ENCODE results near the gene SPATA16.
A peak's percentile ranks its signal among the peaks of the same experiment; 100 is the strongest.

SPATA16 gene

GRCh38 chr3:172856795-172857742 is 284.0 kb downstream of the SPATA16 start:
- Histone ChIP-seq H3K9me3 (ENCODE audit: control insufficient read depth, insufficient read depth, low read depth, low read length) (peaks cover 2% of the 10 kb centered on the region; the same call in 1 of the 2 replicates), H3K9ac (ENCODE audit: low read length) (no peak overlapping the region), H3K4me3 (ENCODE audit: low read depth, low read length) (no peak overlapping the region), H3K27ac (ENCODE audit: low read depth, low read length) (peak overlapping the region; percentile 53; the same call in 1 of the 2 replicates), H3K4me1 (ENCODE audit: control insufficient read depth, insufficient read depth, low read length) (peaks cover 25% of the 10 kb centered on the region), H3K27me3 (ENCODE audit: control insufficient read depth, insufficient read depth, low read length) (peaks cover 14% of the 10 kb centered on the region), H3K36me3 (ENCODE audit: control insufficient read depth, insufficient read depth, low read length) (no peaks in the 10 kb centered on the region)

GRCh38 chr3:172855037-172855436 is 286.0 kb downstream of the SPATA16 start:
- Histone ChIP-seq H3K4me3 (ENCODE audit: low read depth, low read length) (no peak overlapping the region), H3K9me3 (ENCODE audit: control insufficient read depth, insufficient read depth, low read depth, low read length) (no peaks in the 10 kb centered on the region), H3K27ac (ENCODE audit: low read depth, low read length) (no peak overlapping the region), H3K4me1 (ENCODE audit: control insufficient read depth, insufficient read depth, low read length) (peaks cover 25% of the 10 kb centered on the region), H3K36me3 (ENCODE audit: control insufficient read depth, insufficient read depth, low read length) (no peaks in the 10 kb centered on the region), H3K27me3 (ENCODE audit: control insufficient read depth, insufficient read depth, low read length) (peaks cover 14% of the 10 kb centered on the region), H3K9ac (ENCODE audit: low read length) (no peak overlapping the region)

- H3K27ac ChIP-seq (ENCODE audit: low read depth, low read length): no peak overlapping the region
- no peaks in the 10 kb centered on the region for H3K9me3 ChIP-seq (ENCODE audit: control insufficient read depth, insufficient read depth, low read depth, low read length)
- no peak overlapping the region for H3K9ac ChIP-seq (ENCODE audit: low read length)
- peaks cover 14% of the 10 kb centered on the region for H3K27me3 ChIP-seq (ENCODE audit: control insufficient read depth, insufficient read depth, low read length)
- H3K4me1 ChIP-seq (ENCODE audit: control insufficient read depth, insufficient read depth, low read length): peaks cover 25% of the 10 kb centered on the region
- H3K36me3 ChIP-seq (ENCODE audit: control insufficient read depth, insufficient read depth, low read length): no peaks in the 10 kb centered on the region
- no peak overlapping the region for H3K4me3 ChIP-seq (ENCODE audit: low read depth, low read length)
Observed at GRCh38 chr3:172853921-172854666, 286.9 kb downstream of the SPATA16 start.

GRCh38 chr3:172853005-172853404 is 288.0 kb downstream of the SPATA16 start:
- Histone ChIP-seq H3K27me3 (ENCODE audit: control insufficient read depth, insufficient read depth, low read length) (peaks cover 14% of the 10 kb centered on the region), H3K9me3 (ENCODE audit: control insufficient read depth, insufficient read depth, low read depth, low read length) (no peaks in the 10 kb centered on the region), H3K27ac (ENCODE audit: low read depth, low read length) (no peak overlapping the region), H3K4me3 (ENCODE audit: low read depth, low read length) (no peak overlapping the region), H3K36me3 (ENCODE audit: control insufficient read depth, insufficient read depth, low read length) (no peaks in the 10 kb centered on the region), H3K4me1 (ENCODE audit: control insufficient read depth, insufficient read depth, low read length) (peaks cover 25% of the 10 kb centered on the region), H3K9ac (ENCODE audit: low read length) (no peak overlapping the region)

- Histone ChIP-seq H3K9me3 (ENCODE audit: control insufficient read depth, insufficient read depth, low read depth, low read length) (no peaks in the 10 kb centered on the region), H3K27ac (ENCODE audit: low read depth, low read length) (no peak overlapping the region), H3K27me3 (ENCODE audit: control insufficient read depth, insufficient read depth, low read length) (no peaks in the 10 kb centered on the region), H3K9ac (ENCODE audit: low read length) (no peak overlapping the region), H3K4me3 (ENCODE audit: low read depth, low read length) (no peak overlapping the region), H3K4me1 (ENCODE audit: control insufficient read depth, insufficient read depth, low read length) (peaks cover 9% of the 10 kb centered on the region), H3K36me3 (ENCODE audit: control insufficient read depth, insufficient read depth, low read length) (no peaks in the 10 kb centered on the region)
Observed at GRCh38 chr3:172848910-172849309, 292.1 kb downstream of the SPATA16 start.

- Histone ChIP-seq H3K9ac (ENCODE audit: low read length) (no peak overlapping the region), H3K4me1 (ENCODE audit: control insufficient read depth, insufficient read depth, low read length) (no peaks in the 10 kb centered on the region), H3K27ac (ENCODE audit: low read depth, low read length) (no peak overlapping the region), H3K4me3 (ENCODE audit: low read depth, low read length) (no peak overlapping the region), H3K36me3 (ENCODE audit: control insufficient read depth, insufficient read depth, low read length) (no peaks in the 10 kb centered on the region), H3K27me3 (ENCODE audit: control insufficient read depth, insufficient read depth, low read length) (no peaks in the 10 kb centered on the region), H3K9me3 (ENCODE audit: control insufficient read depth, insufficient read depth, low read depth, low read length) (no peaks in the 10 kb centered on the region)
Observed at GRCh38 chr3:172847292-172847691, 293.7 kb downstream of the SPATA16 start.

- Histone ChIP-seq H3K4me3 (ENCODE audit: low read depth, low read length) (no peak overlapping the region), H3K27me3 (ENCODE audit: control insufficient read depth, insufficient read depth, low read length) (no peaks in the 10 kb centered on the region), H3K27ac (ENCODE audit: low read depth, low read length) (no peak overlapping the region), H3K9ac (ENCODE audit: low read length) (no peak overlapping the region), H3K9me3 (ENCODE audit: control insufficient read depth, insufficient read depth, low read depth, low read length) (no peaks in the 10 kb centered on the region), H3K4me1 (ENCODE audit: control insufficient read depth, insufficient read depth, low read length) (no peaks in the 10 kb centered on the region), H3K36me3 (ENCODE audit: control insufficient read depth, insufficient read depth, low read length) (no peaks in the 10 kb centered on the region)
Observed at GRCh38 chr3:172846706-172847105, 294.3 kb downstream of the SPATA16 start.

- H3K9ac ChIP-seq (ENCODE audit: low read length): no peak overlapping the region
- H3K4me3 ChIP-seq (ENCODE audit: low read depth, low read length): no peak overlapping the region
- H3K36me3 ChIP-seq (ENCODE audit: control insufficient read depth, insufficient read depth, low read length): no peaks in the 10 kb centered on the region
- no peaks in the 10 kb centered on the region for H3K9me3 ChIP-seq (ENCODE audit: control insufficient read depth, insufficient read depth, low read depth, low read length)
- no peak overlapping the region for H3K27ac ChIP-seq (ENCODE audit: low read depth, low read length)
- H3K4me1 ChIP-seq (ENCODE audit: control insufficient read depth, insufficient read depth, low read length): no peaks in the 10 kb centered on the region
- H3K27me3 ChIP-seq (ENCODE audit: control insufficient read depth, insufficient read depth, low read length): no peaks in the 10 kb centered on the region
Observed at GRCh38 chr3:172846103-172846561, 294.9 kb downstream of the SPATA16 start.

GRCh38 chr3:172844428-172844827 is 296.6 kb downstream of the SPATA16 start:
- Histone ChIP-seq H3K27me3 (ENCODE audit: control insufficient read depth, insufficient read depth, low read length) (no peaks in the 10 kb centered on the region), H3K9ac (ENCODE audit: low read length) (no peak overlapping the region), H3K9me3 (ENCODE audit: control insufficient read depth, insufficient read depth, low read depth, low read length) (no peaks in the 10 kb centered on the region), H3K4me3 (ENCODE audit: low read depth, low read length) (no peak overlapping the region), H3K27ac (ENCODE audit: low read depth, low read length) (no peak overlapping the region), H3K36me3 (ENCODE audit: control insufficient read depth, insufficient read depth, low read length) (no peaks in the 10 kb centered on the region), H3K4me1 (ENCODE audit: control insufficient read depth, insufficient read depth, low read length) (peaks cover 4% of the 10 kb centered on the region; the same call in 1 of the 2 replicates)

GRCh38 chr3:172840913-172841312 is 300.1 kb downstream of the SPATA16 start:
- H3K9ac ChIP-seq (ENCODE audit: low read length): no peak overlapping the region
- no peaks in the 10 kb centered on the region for H3K36me3 ChIP-seq (ENCODE audit: control insufficient read depth, insufficient read depth, low read length)
- H3K9me3 ChIP-seq (ENCODE audit: control insufficient read depth, insufficient read depth, low read depth, low read length): no peaks in the 10 kb centered on the region
- H3K4me3 ChIP-seq (ENCODE audit: low read depth, low read length): no peak overlapping the region
- H3K27me3 ChIP-seq (ENCODE audit: control insufficient read depth, insufficient read depth, low read length): no peaks in the 10 kb centered on the region
- H3K4me1 ChIP-seq (ENCODE audit: control insufficient read depth, insufficient read depth, low read length): peaks cover 4% of the 10 kb centered on the region; the same call in 1 of the 2 replicates
- no peak overlapping the region for H3K27ac ChIP-seq (ENCODE audit: low read depth, low read length)

GRCh38 chr3:172840463-172840862 is 300.6 kb downstream of the SPATA16 start:
- Histone ChIP-seq H3K27ac (ENCODE audit: low read depth, low read length) (no peak overlapping the region), H3K4me1 (ENCODE audit: control insufficient read depth, insufficient read depth, low read length) (peaks cover 4% of the 10 kb centered on the region; the same call in 1 of the 2 replicates), H3K36me3 (ENCODE audit: control insufficient read depth, insufficient read depth, low read length) (no peaks in the 10 kb centered on the region), H3K9ac (ENCODE audit: low read length) (no peak overlapping the region), H3K4me3 (ENCODE audit: low read depth, low read length) (no peak overlapping the region), H3K27me3 (ENCODE audit: control insufficient read depth, insufficient read depth, low read length) (no peaks in the 10 kb centered on the region), H3K9me3 (ENCODE audit: control insufficient read depth, insufficient read depth, low read depth, low read length) (no peaks in the 10 kb centered on the region)

All from HUES6 (cell line).